ENCODE results near the gene HBEGF. TPM values are rescaled to one million over a fixed set of nuclear protein-coding genes. Genes with fewer than 3 reads are reported as not detected.

HBEGF gene
- polyA plus RNA-seq, 1 donor (not counting 4 experiments of a cell fraction or from before 2014, with no cell fraction given) = 53.1 TPM

GRCh38 chr5:140362875-140363630 lies 16.6 kb upstream of the HBEGF start:
- dilution Hi-C loops (cut with MboI; ENCODE audit: extremely low pct_ligation_motif_present, low sequenced_read_pairs) = no loop called here
- Histone ChIP-seq H3K9ac (ENCODE audit: control insufficient read depth, extremely low read depth, insufficient read depth, low read length) (peak overlapping the region; percentile 62), H3K27me3 (ENCODE audit: control insufficient read depth, extremely low read depth, insufficient read depth, low read length) (no peaks in the 10 kb centered on the region), H3K9me1 (ENCODE audit: control insufficient read depth, extremely low read depth, insufficient read depth, low read length) (peaks cover 4% of the 10 kb centered on the region), H3K27ac (ENCODE audit: control insufficient read depth, insufficient read depth, low read length) (no peak overlapping the region), H3K36me3 (ENCODE audit: control insufficient read depth in 2 of 2, extremely low read depth in 1 of 2, insufficient read depth in 2 of 2, low read length in 2 of 2) (no peaks in the 10 kb centered on the region), H3K4me2 (ENCODE audit: control insufficient read depth, extremely low read depth, insufficient read depth, low read depth, low read length) (peak overlapping the region; percentile 72), H3K4me1 (ENCODE audit: control insufficient read depth, extremely low read depth, insufficient read depth, low read length) (peaks cover 25% of the 10 kb centered on the region), H2AFZ (ENCODE audit: control insufficient read depth, low read length) (peak overlapping the region; percentile 77), H3K4me3 (ENCODE audit: control insufficient read depth in 2 of 3, extremely low read depth in 1 of 3, insufficient read depth in 2 of 3, low read depth in 1 of 3, low read length in 3 of 3) (peak overlapping the region; percentile 4 to 65 (median 42)), H4K20me1 (ENCODE audit: control insufficient read depth, extremely low read depth, insufficient read depth, low read length) (no peaks in the 10 kb centered on the region), H3K9me3 (ENCODE audit: control insufficient read depth, low read depth, low read length) (no peaks in the 10 kb centered on the region), H3K79me2 (ENCODE audit: control insufficient read depth, insufficient read depth, low read length) (no peaks in the 10 kb centered on the region)
- no peak for TF ChIP-seq EZH2 (IDR thresholded peaks at IDR 0.05; ENCODE audit: low read length)
- TF ChIP-seq, protein P1, sequence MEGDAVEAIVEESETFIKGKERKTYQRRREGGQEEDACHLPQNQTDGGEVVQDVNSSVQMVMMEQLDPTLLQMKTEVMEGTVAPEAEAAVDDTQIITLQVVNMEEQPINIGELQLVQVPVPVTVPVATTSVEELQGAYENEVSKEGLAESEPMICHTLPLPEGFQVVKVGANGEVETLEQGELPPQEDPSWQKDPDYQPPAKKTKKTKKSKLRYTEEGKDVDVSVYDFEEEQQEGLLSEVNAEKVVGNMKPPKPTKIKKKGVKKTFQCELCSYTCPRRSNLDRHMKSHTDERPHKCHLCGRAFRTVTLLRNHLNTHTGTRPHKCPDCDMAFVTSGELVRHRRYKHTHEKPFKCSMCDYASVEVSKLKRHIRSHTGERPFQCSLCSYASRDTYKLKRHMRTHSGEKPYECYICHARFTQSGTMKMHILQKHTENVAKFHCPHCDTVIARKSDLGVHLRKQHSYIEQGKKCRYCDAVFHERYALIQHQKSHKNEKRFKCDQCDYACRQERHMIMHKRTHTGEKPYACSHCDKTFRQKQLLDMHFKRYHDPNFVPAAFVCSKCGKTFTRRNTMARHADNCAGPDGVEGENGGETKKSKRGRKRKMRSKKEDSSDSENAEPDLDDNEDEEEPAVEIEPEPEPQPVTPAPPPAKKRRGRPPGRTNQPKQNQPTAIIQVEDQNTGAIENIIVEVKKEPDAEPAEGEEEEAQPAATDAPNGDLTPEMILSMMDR (optimal IDR thresholded peaks at IDR 0.05 in 1 of 3, IDR thresholded peaks at IDR 0.05 in 1 of 3, conservative IDR thresholded peaks at IDR 0.05 in 1 of 3; ENCODE audit: extremely low read depth in 1 of 3, insufficient read depth in 2 of 3, low read length in 3 of 3) = peak in 2 of 3 experiments; percentile 95 to 96
- no peak for DNase-seq (ENCODE audit: low read depth, low spot score)
- FAIRE-seq = peak; percentile 58

DNA sequence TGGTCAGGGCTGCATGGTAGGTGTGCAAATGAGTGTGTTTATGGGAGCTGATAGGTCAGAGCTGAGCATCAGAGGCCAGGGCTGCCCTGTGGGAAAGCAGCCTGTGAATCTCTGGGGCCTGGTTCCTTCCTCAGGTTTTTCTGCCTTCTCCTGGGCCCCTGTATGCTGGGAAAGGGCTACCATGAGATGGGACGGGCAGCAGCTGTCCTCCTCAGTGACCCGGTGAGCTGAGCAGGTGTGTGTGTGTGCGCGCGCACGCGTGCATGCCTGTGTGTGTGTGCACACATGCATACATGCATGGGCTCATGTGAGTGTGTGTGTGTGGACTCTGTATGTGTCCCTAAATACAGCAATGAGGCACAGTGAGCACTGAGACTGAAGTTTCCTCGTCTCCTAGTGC lies 15.9 kb upstream of the HBEGF start:
- Histone ChIP-seq H3K9me1 (ENCODE audit: control insufficient read depth, extremely low read depth, insufficient read depth, low read length) (peaks cover 4% of the 10 kb centered on the region), H3K4me3 (ENCODE audit: control insufficient read depth in 2 of 3, extremely low read depth in 1 of 3, insufficient read depth in 2 of 3, low read depth in 1 of 3, low read length in 3 of 3) (no peak overlapping the region), H3K27me3 (ENCODE audit: control insufficient read depth, extremely low read depth, insufficient read depth, low read length) (no peaks in the 10 kb centered on the region), H3K9me3 (ENCODE audit: control insufficient read depth, low read depth, low read length) (no peaks in the 10 kb centered on the region), H2AFZ (ENCODE audit: control insufficient read depth, low read length) (no peak overlapping the region), H3K4me2 (ENCODE audit: control insufficient read depth, extremely low read depth, insufficient read depth, low read depth, low read length) (no peak overlapping the region), H3K27ac (ENCODE audit: control insufficient read depth, insufficient read depth, low read length) (no peak overlapping the region), H3K36me3 (ENCODE audit: control insufficient read depth in 2 of 2, extremely low read depth in 1 of 2, insufficient read depth in 2 of 2, low read length in 2 of 2) (no peaks in the 10 kb centered on the region), H3K9ac (ENCODE audit: control insufficient read depth, extremely low read depth, insufficient read depth, low read length) (no peak overlapping the region), H3K4me1 (ENCODE audit: control insufficient read depth, extremely low read depth, insufficient read depth, low read length) (peaks cover 31% of the 10 kb centered on the region), H3K79me2 (ENCODE audit: control insufficient read depth, insufficient read depth, low read length) (no peaks in the 10 kb centered on the region), H4K20me1 (ENCODE audit: control insufficient read depth, extremely low read depth, insufficient read depth, low read length) (no peaks in the 10 kb centered on the region)
- no peak for FAIRE-seq
- no peak for TF ChIP-seq EZH2 (IDR thresholded peaks at IDR 0.05; ENCODE audit: low read length)
- TF ChIP-seq, protein P1 (optimal IDR thresholded peaks at IDR 0.05 in 1 of 3, IDR thresholded peaks at IDR 0.05 in 1 of 3, conservative IDR thresholded peaks at IDR 0.05 in 1 of 3; ENCODE audit: extremely low read depth in 1 of 3, insufficient read depth in 2 of 3, low read length in 3 of 3) = no peak
- DNase-seq (ENCODE audit: low read depth, low spot score) = no peak
- dilution Hi-C loops (cut with MboI; ENCODE audit: extremely low pct_ligation_motif_present, low sequenced_read_pairs) = no loop called here

Measured in keratinocyte (primary cell).